NK-92 treated with Interleukin-12 subunit alpha and Interleukin-12 subunit beta, amount 100 ng/mL, for 24 hours (cell line): ENCODE data around the gene CRYZ.
"Not testable (repeated sequence)": the region's sequence is repeated elsewhere in the genome, so short reads cannot be mapped to it uniquely, and the experiment has no call there.

ENCODE experiments used
- DNase-seq: peaks from one replicate; lab custom pipeline; 2025; lab: John Stamatoyannopoulos, UW

The CRYZ gene

DNA sequence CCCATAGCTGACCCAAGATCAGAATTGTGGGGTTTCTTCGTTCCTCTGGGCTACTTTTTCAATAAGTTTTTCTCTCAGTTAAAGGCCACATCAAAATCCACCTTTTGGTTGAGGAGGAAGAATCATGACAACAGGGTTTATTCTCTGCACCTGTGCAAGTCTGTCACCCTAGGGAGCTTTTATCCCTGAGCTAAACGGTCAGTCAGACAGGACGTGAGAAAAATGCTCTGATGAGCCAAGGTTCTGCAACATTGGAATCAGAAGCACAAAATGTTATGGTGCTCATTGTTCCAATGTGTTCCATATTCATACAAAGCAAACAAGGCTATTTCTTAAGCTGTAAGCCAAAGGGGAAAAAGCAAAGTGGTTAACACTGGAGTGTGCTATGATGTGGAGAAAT is 51.8 kb downstream of the CRYZ start:
- no peak for DNase-seq

GRCh38 chr1:74679811-74680210 is 53.0 kb downstream of the CRYZ start:
- DNase-seq: no peak

DNA sequence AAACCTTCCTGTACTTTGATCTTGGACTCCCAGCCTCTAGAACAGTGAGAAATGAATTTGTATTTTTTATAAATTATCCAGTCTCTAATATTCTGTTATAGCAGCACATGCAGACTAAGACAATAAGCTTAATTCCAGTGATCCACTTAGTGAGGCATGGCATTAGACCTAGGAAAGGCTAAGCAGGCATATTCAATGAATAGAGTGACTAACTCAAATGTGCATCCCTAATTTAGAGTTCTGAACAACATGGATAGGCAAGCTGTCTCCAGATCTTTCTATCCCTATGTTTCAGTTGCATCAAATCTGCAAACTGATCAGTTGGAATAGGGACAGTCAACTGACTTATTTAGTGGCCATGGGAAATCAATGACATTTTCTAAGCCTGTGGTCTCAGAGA is 54.9 kb downstream of the CRYZ start:
- no peak for DNase-seq

DNA sequence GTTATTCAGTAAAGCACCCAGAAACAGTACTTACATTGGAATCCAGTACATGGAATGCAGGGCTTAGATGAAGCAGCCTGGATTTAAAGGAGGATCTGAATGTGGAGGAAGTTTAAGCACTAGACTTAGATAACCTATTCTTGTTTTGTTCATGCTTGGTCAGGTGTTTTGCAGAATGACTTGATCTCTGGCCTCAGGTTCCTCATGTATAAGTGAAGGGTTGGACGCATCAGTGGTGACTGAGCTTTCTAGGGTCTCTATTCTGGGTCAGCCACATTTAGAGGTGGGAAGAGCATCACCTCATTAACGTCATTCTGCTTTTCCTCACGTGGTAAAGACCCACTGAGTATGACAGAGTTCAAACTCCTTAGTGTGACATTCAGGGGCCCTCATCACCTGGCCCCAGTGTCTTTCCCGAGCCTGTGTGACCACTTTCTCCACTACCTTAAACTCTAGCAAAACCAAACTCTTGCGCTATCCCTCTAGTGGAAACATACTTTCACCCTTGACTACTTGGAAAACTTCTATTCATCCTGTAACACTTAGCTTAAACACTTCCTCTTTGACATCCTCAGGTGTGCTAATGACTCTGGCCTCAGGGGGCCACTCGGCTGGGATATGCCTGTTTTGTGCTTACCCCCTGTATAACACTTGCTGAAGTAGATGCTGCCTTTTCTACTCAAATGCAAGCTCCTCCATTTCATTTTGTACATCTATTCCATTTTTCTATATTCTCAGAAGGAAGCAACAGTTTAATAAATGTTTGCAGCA is 58.4 kb downstream of the CRYZ start:
- DNase-seq: no peak

- DNase-seq: no peak
Measured at GRCh38 chr1:74673351-74674111, 59.3 kb downstream of the CRYZ start, which contains the start of gene ERICH3. TSS of gene ERICH3 (minus strand) at chr1:74673792. CDS start at chr1:74673519, 273 bp downstream.

DNA sequence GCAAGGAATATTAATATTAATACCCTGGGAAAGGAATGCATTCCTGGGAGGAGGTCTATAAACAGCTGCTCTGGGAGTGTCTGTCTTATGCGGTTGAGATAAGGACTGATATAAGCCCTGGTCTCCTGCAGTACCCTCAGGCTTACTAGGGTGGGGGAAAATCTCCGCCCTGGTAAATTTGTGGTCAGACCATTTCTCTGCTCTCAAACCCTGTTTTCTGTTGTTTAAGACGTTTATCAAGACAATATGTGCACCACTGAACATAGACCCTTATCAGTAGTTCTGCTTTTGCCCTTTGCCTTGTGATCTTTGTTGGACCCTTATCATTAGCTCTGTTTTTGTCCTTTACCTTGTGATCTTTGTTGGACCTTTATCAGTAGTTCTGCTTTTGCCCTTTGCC is 62.0 kb downstream of the CRYZ start:
- not testable (repeated sequence) for DNase-seq
